ENCODE measurements around the gene BRAF. TPM values are rescaled to one million over a fixed set of nuclear protein-coding genes. Genes with fewer than 3 reads are reported as not detected.
"Not testable (repeated sequence)": the region's sequence is repeated elsewhere in the genome, so short reads cannot be mapped to it uniquely, and the experiment has no call there.

Gene BRAF
- total RNA-seq, 1 donor from 2014 or later = 33.7 TPM

- DNase-seq (ENCODE audit: low spot score) = no peak
These were observed 6.5 kb downstream of the BRAF start for GRCh38 chr7:140918236-140918635.

DNA sequence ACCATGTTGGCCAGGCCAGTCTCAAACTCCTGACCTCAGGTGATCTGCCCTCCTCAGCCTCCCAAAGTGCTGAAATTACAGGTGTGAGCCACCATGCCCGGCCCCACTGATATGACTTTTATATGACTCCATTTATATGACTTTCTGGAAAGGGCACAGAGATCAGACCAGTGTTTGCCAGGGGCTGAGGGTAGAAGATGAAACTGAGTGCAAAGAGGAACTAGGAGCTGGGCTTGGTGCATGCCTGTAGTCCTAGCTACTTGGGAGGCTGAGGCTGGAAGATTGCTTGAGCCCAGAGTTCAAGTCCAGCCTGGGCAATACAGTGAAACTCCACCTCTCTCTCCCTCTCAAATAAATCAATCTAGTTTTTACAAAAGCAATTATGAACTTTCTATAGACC, 7.5 kb downstream of the BRAF start:
- no peak for DNase-seq (ENCODE audit: low spot score)

GRCh38 chr7:140915935-140916555, 8.7 kb downstream of the BRAF start:
- no peak for DNase-seq (ENCODE audit: low spot score)

- no peak for DNase-seq (ENCODE audit: low spot score)
These were observed 10.6 kb downstream of the BRAF start for GRCh38 chr7:140914083-140914482.

DNA sequence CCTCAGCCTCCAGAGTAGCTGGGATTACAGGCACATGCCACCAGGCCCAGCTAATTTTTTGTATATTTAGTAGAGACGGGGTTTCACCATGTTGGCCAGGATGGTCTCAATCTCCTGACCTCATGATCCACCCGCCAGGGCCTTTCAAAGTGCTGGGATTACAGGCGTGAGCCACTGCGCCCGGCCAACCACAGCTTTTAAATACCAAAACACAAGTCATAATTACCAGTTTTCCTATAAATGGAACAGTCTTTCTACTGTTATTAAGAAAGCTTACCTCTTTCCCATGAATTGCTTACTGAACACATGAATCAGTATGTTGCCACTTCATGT, 11.2 kb downstream of the BRAF start:
- DNase-seq (ENCODE audit: low spot score) = not testable (repeated sequence)

DNA sequence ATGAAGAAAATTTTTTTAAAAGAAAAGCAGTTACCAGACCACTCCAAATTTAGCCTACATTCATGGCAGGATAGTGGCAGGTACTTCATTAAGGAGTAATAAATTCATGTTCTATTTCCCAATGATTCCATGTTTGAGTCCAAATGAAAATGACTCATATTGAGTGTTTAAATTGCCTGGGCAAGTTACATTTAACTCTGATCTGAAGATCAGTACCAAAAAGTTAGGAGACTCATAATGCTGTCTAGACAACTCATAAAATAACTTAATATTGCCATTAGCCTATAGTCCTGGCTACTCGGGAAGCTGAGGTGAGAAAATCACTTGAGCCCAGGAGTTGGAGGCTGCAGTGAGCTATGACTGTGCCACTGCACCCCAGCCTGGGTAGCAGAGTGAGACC, 13.0 kb downstream of the BRAF start:
- DNase-seq (ENCODE audit: low spot score) = no peak

- no peak for DNase-seq (ENCODE audit: low spot score)
These were observed 15.1 kb downstream of the BRAF start for GRCh38 chr7:140909476-140910161.

DNA sequence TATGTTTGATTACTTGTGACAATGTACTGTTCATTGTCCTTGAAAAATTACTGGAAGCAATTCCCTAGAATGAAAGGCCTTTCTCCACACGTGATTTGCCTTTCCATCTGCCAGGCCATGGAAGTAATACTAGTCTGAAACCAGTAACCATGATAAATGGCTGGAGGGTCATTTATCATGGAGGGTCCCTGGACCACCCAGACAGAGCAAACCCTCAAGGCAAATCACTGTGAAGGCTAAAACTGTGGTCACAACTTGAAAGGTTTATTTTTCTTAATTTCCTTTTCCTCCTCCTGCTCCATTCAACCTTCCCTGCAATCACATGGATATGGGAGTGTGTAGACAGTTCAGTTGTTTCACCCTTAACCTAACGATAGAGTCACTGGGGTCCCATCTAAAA, 16.4 kb downstream of the BRAF start:
- no peak for DNase-seq (ENCODE audit: low spot score)

GRCh38 chr7:140903741-140904480, 20.8 kb downstream of the BRAF start:
- DNase-seq (ENCODE audit: low spot score) = no peak

- DNase-seq (ENCODE audit: low spot score) = no peak
These were observed 22.3 kb downstream of the BRAF start for GRCh38 chr7:140902303-140902953.

DNA sequence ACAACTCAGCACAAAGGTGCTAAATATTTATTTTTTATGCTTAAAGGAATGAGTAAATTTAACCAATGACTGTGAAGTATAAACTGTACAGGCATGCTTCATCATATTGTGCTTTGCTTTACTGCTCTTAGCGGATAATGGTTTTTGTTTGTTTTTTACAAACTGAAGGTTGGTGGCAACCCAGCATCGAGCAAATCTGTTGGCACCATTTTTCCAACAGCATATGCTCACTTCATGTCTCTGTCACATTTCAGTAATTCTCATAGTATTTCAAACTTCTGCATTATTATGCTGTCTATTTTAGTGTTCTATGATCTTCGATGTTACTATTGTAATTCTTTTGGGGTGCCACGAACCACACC, 22.8 kb downstream of the BRAF start:
- DNase-seq (ENCODE audit: low spot score) = no peak

GRCh38 chr7:140899883-140900282, 24.8 kb downstream of the BRAF start:
- DNase-seq (ENCODE audit: low spot score) = no peak

DNA sequence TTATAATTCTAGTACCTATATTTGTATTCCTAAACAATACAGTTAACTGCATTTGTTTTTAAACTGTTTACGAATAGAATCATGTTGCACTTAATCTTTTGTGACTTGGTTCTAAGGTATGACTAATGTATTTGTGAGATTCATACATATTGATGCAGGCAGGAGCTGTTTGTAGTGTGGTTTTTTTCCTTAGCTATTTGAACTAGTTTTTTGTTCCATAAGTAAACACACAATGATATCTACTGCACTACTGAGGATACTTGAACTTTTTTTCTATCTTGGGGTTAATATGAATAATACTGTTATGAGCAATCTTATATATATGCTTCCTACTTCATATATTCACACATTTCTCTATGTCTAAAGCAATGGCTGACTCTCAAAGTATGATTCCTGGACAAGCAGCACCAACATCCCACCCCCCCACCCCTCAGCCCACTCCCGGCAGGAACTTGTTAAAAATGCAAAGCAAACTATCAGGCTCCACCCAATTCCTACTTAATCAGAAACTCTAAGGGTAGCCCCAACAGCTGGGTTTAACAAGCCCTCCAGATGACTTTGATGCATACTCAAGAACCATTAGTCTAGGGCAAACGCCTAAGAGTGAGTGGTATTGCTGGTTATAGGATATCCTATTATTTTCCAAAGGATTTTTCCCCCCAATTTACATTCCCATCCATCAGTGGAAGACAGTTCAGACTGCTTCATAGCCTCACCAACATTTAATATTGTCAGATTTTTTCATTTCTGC, 25.8 kb downstream of the BRAF start:
- DNase-seq (ENCODE audit: low spot score) = no peak

- no peak for DNase-seq (ENCODE audit: low spot score)
These were observed 27.7 kb downstream of the BRAF start for GRCh38 chr7:140896996-140897395.

DNA sequence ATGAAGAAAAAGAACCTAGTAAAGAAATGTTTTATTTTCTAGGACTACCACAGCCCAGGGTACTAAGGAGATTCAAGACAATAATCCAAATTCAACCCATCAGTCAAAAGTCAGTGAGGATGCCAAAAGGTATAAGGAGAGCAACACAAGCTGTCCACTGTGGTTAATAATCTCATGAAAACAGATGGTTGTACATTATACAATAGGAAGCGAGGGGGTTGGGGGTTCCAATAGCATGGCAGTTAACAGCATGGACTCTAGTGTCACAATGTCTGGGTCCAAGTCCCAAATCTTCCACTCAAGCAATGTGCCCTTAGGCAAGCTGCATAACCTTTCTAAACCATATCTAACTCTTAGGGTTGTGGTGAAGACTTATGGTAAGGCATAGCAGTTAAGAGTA, 35.1 kb downstream of the BRAF start:
- DNase-seq (ENCODE audit: low spot score) = no peak

GRCh38 chr7:140889150-140889549, 35.6 kb downstream of the BRAF start:
- no peak for DNase-seq (ENCODE audit: low spot score)

- DNase-seq (ENCODE audit: low spot score) = no peak
These were observed 36.6 kb downstream of the BRAF start for GRCh38 chr7:140888087-140888486.

GRCh38 chr7:140885735-140886334, 38.9 kb downstream of the BRAF start:
- DNase-seq (ENCODE audit: low spot score) = no peak

GRCh38 chr7:140883378-140883777, 41.4 kb downstream of the BRAF start:
- no peak for DNase-seq (ENCODE audit: low spot score)

DNA sequence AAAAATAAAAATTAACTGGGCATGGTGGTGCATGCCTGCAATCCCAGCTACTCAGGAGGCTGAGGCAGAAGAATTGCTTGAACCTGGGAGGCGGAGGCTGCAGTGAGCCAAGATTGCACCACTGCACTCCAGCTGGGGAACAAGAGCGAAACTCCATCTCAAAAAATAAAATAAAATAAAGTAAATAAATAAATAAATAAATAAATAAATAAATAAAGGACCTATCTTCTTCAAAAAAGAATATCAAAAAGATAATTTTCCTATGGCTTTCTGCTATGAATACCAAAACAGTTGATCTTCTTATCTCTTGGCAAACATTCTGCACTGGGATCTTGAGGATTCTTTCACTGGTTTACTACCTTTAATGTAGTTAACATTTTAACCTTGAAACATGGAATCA, 41.9 kb downstream of the BRAF start:
- DNase-seq (ENCODE audit: low spot score) = not testable (repeated sequence)

GRCh38 chr7:140881507-140882228, 43.1 kb downstream of the BRAF start:
- no peak for DNase-seq (ENCODE audit: low spot score)
